Stimulated activated effector memory CD8-positive, alpha-beta T cell treated with anti-CD3 and anti-CD28 coated beads, Interleukin-12 subunit alpha, Interleukin-12 subunit beta, amount 100 ng/mL, for 72 hours (primary cell): ENCODE results near the gene SULT1A1.
A peak's percentile ranks its signal among the peaks of the same experiment; 100 is the strongest.
"Not testable (repeated sequence)": the region's sequence is repeated elsewhere in the genome, so short reads cannot be mapped to it uniquely, and the experiment has no call there.

Experiments
- ATAC-seq: fragments of 150-1000 bp; cut with Tn5 transposase; 2 replicates; pipeline ENCODE4 v1.10.0; 2021
- DNase-seq, 2 donors: peaks; one replicate each; pipeline ENCODE4 v3.0.0; 2021 to 2022; ENCODE audit warnings: low spot score in 2 of 2
- H3K27ac Mint-ChIP-seq: one replicate; pipeline ENCODE4 v1.8.0; 2022; ENCODE audit warnings: mild to moderate bottlenecking, mixed read lengths
- H3K36me3 Mint-ChIP-seq: one replicate; pipeline ENCODE4 v1.8.0; 2022; ENCODE audit warnings: mild to moderate bottlenecking, mixed read lengths
- H3K4me1 Mint-ChIP-seq: one replicate; pipeline ENCODE4 v1.8.0; 2022; ENCODE audit warnings: mixed read lengths
- H3K4me3 Mint-ChIP-seq: one replicate; pipeline ENCODE4 v1.8.0; 2022; ENCODE audit warnings: mild to moderate bottlenecking, mixed read lengths
- H3K9me3 Mint-ChIP-seq: one replicate; pipeline ENCODE4 v1.8.0; 2022; ENCODE audit warnings: mixed read lengths

SULT1A1 gene

GRCh38 chr16:28586466-28586865, 23.4 kb downstream of the SULT1A1 start:
- ATAC-seq, result no peak
- H3K27ac Mint-ChIP-seq, result no peak overlapping the region
- no peaks in the 10 kb centered on the region for H3K4me1 Mint-ChIP-seq
- H3K36me3 Mint-ChIP-seq, result peaks cover 81% of the 10 kb centered on the region
- no peak overlapping the region for H3K4me3 Mint-ChIP-seq
- no peak for DNase-seq
- H3K9me3 Mint-ChIP-seq, result no peaks in the 10 kb centered on the region

GRCh38 chr16:28585674-28586073, 24.2 kb downstream of the SULT1A1 start:
- ATAC-seq, result no peak
- Mint-ChIP-seq H3K27ac (no peak overlapping the region), H3K36me3 (peaks cover 81% of the 10 kb centered on the region), H3K4me3 (no peak overlapping the region), H3K4me1 (no peaks in the 10 kb centered on the region), H3K9me3 (no peaks in the 10 kb centered on the region)
- no peak for DNase-seq

- peaks cover 60% of the 10 kb centered on the region for H3K36me3 Mint-ChIP-seq
- no peak overlapping the region for H3K4me3 Mint-ChIP-seq
- DNase-seq (no peak), ATAC-seq (no peak)
- H3K27ac Mint-ChIP-seq, result peak overlapping the region; percentile 26
- no peaks in the 10 kb centered on the region for H3K9me3 Mint-ChIP-seq
- peaks cover 5% of the 10 kb centered on the region for H3K4me1 Mint-ChIP-seq
These were observed 29.0 kb downstream of the SULT1A1 start for GRCh38 chr16:28580726-28581315.

GRCh38 chr16:28575446-28576109, 34.3 kb downstream of the SULT1A1 start:
- peaks cover 19% of the 10 kb centered on the region for H3K4me1 Mint-ChIP-seq
- peak overlapping the region; percentile 52 for H3K27ac Mint-ChIP-seq
- ATAC-seq (no peak), DNase-seq (no peak)
- H3K9me3 Mint-ChIP-seq, result no peaks in the 10 kb centered on the region
- peaks cover 11% of the 10 kb centered on the region for H3K36me3 Mint-ChIP-seq
- H3K4me3 Mint-ChIP-seq, result no peak overlapping the region

GRCh38 chr16:28574925-28575324, 34.9 kb downstream of the SULT1A1 start:
- Mint-ChIP-seq H3K4me1 (peaks cover 23% of the 10 kb centered on the region), H3K27ac (no peak overlapping the region), H3K9me3 (no peaks in the 10 kb centered on the region), H3K36me3 (peaks cover 9% of the 10 kb centered on the region), H3K4me3 (no peak overlapping the region)
- DNase-seq (no peak), ATAC-seq (no peak)

- Mint-ChIP-seq H3K27ac (peak overlapping the region; percentile 80), H3K9me3 (no peaks in the 10 kb centered on the region), H3K4me3 (no peak overlapping the region), H3K4me1 (peaks cover 31% of the 10 kb centered on the region), H3K36me3 (no peaks in the 10 kb centered on the region)
- no peak for ATAC-seq
- DNase-seq, result no peak
These were observed 35.8 kb downstream of the SULT1A1 start for GRCh38 chr16:28573738-28574718.

GRCh38 chr16:28572696-28573510, 36.9 kb downstream of the SULT1A1 start:
- Mint-ChIP-seq H3K4me1 (peaks cover 31% of the 10 kb centered on the region), H3K36me3 (no peaks in the 10 kb centered on the region), H3K27ac (peak overlapping the region; percentile 80), H3K9me3 (no peaks in the 10 kb centered on the region), H3K4me3 (no peak overlapping the region)
- DNase-seq, result no peak
- no peak for ATAC-seq

GRCh38 chr16:28569968-28570752, 39.7 kb downstream of the SULT1A1 start:
- Mint-ChIP-seq H3K27ac (no peak overlapping the region), H3K36me3 (no peaks in the 10 kb centered on the region), H3K9me3 (peaks cover 6% of the 10 kb centered on the region), H3K4me1 (peaks cover 36% of the 10 kb centered on the region), H3K4me3 (no peak overlapping the region)
- ATAC-seq, result peak; percentile 16
- no peak for DNase-seq

GRCh38 chr16:28569021-28569420, 40.8 kb downstream of the SULT1A1 start:
- ATAC-seq (no peak), DNase-seq (no peak)
- no peak overlapping the region for H3K27ac Mint-ChIP-seq
- H3K4me3 Mint-ChIP-seq, result no peak overlapping the region
- H3K4me1 Mint-ChIP-seq, result peaks cover 43% of the 10 kb centered on the region
- no peaks in the 10 kb centered on the region for H3K36me3 Mint-ChIP-seq
- peaks cover 6% of the 10 kb centered on the region for H3K9me3 Mint-ChIP-seq

- Mint-ChIP-seq H3K36me3 (no peaks in the 10 kb centered on the region), H3K4me1 (peaks cover 41% of the 10 kb centered on the region), H3K27ac (no peak overlapping the region), H3K9me3 (peaks cover 6% of the 10 kb centered on the region), H3K4me3 (no peak overlapping the region)
- ATAC-seq, result no peak
- DNase-seq, result no peak
These were observed 42.6 kb downstream of the SULT1A1 start for GRCh38 chr16:28567292-28567691.

GRCh38 chr16:28566233-28566925, 43.5 kb downstream of the SULT1A1 start:
- H3K9me3 Mint-ChIP-seq, H3K36me3 Mint-ChIP-seq, ATAC-seq, H3K4me3 Mint-ChIP-seq, DNase-seq, H3K27ac Mint-ChIP-seq: not testable (repeated sequence)
- peaks cover 41% of the 10 kb centered on the region for H3K4me1 Mint-ChIP-seq

- Mint-ChIP-seq H3K9me3 (peaks cover 6% of the 10 kb centered on the region), H3K4me3 (no peak overlapping the region), H3K27ac (no peak overlapping the region), H3K4me1 (peaks cover 36% of the 10 kb centered on the region), H3K36me3 (peaks cover 22% of the 10 kb centered on the region)
- ATAC-seq, result no peak
- no peak for DNase-seq
These were observed 46.6 kb downstream of the SULT1A1 start for GRCh38 chr16:28563218-28563617.

- ATAC-seq (no peak), DNase-seq (no peak)
- no peak overlapping the region for H3K27ac Mint-ChIP-seq
- peaks cover 32% of the 10 kb centered on the region for H3K36me3 Mint-ChIP-seq
- H3K9me3 Mint-ChIP-seq, result peaks cover 3% of the 10 kb centered on the region
- peaks cover 33% of the 10 kb centered on the region for H3K4me1 Mint-ChIP-seq
- H3K4me3 Mint-ChIP-seq, result no peak overlapping the region
These were observed 47.6 kb downstream of the SULT1A1 start for GRCh38 chr16:28562199-28562598.
